T-helper 22 cell (primary cell): ENCODE measurements around the gene ALKBH3.

ENCODE experiments used
- DNase-seq: peaks from one replicate; pipeline ENCODE4 v3.0.0-alpha.2; 2020; ENCODE audit warnings: low read depth

ALKBH3 gene

DNA sequence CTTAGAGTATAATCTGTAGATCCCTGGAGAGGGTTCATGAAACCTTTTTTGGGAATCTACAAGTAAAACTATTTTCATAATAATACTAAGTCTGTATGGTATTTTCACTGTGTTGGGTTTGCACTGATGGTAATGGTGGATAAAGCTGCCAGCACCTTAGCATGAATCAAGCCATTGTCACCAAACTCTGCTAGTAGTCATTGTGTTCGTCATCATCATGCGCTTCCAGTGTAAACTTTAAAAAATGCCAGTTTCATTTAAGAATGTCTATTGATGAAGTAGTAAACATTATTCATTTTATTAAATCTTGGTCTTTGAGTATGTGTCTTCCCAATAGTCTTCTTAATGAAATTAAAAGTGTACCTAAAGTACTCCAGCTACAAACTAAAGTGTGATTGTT, 15.0 kb downstream of the ALKBH3 start:
- no peak for DNase-seq

DNA sequence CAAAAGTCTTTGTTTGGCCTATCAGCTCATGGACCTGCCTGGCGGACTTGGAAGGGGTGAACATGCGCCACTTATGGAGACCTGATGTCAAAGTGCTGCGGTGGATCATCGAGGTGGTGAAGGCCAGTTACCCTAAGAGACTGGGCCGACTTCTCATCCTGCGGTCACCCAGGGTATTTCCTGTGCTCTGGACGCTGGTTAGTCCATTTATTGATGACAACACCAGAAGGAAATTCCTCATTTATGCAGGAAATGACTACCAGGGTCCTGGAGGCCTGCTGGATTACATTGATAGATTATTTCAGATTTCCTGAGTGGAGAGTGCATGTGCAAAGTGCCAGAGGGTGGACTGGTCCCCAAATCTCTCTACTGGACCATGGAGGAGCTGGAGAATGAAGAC, 17.9 kb downstream of the ALKBH3 start:
- DNase-seq: no peak

DNA sequence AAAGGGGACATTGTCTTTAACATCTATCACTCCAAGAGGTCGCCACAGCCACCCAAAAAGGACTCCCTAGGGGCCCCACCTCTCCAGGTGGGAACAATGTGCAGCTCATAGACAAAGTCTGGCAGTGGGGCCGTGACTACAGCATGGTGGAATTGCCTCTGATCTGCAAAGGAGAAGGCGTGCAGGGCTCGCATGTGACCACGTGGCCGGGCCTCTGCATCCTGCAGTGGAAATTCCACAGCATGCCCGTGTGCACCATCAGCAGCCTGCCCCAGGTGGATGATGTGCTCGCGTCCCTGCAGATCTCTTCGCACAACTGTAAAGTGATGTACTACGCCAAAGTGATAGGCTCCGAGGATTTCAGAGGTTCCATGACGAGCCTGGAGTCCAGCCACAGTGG, 18.5 kb downstream of the ALKBH3 start:
- DNase-seq: no peak

DNA sequence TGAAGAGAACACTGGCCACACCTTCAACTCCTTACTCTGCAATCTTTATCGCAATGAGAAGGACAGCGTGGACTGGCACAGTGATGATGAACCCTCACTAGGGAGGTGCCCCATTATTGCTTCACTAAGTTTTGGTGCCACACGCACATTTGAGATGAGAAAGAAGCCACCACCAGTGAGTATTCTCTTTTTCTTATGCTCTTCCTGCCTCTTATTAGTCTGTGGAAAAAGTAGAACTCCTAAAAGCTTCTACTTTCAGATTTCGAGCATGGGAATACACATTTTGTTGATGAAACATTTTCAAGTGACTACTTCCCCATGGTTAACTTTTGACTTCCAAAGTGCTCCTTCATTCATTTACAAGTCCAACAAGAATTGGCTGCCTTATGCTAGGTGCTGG, 20.9 kb downstream of the ALKBH3 start:
- DNase-seq: no peak

DNA sequence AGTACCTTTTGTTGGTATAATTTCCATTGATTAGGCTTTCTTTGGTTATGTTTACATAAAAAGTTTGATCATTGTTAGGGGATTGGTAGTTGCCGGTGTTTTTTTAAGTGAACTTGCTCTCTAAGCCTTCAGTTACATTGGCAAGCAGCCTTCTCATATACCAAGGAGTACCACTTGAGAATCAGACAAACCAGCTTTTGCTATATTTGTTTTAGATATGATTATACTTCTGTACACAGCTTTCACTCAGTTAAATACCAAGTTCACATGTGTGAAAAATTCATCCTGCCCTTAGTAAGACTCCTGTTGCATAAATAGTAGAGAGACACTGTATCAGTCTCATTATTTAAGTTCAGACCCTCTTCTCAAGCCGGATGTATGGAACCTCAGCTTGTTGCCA, 22.4 kb downstream of the ALKBH3 start:
- no peak for DNase-seq

DNA sequence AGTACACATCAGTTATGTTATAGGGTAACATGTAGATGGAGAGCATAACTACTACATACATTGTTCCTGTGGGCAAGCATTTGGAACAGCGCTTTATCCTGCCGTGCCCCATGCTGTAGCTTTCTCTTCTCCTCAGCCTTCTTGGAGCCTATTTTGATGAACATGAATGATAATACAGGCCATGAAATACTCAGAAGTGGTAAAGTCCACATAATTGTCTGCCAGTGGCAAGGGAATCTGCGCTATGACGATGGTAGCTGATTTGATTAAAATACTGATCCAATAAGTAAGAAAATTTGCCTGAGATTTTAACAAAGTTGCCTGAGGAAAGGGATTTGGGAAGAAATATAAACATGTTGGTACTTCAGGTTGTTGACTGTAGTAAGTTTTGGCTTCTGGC, 23.3 kb downstream of the ALKBH3 start:
- no peak for DNase-seq

DNA sequence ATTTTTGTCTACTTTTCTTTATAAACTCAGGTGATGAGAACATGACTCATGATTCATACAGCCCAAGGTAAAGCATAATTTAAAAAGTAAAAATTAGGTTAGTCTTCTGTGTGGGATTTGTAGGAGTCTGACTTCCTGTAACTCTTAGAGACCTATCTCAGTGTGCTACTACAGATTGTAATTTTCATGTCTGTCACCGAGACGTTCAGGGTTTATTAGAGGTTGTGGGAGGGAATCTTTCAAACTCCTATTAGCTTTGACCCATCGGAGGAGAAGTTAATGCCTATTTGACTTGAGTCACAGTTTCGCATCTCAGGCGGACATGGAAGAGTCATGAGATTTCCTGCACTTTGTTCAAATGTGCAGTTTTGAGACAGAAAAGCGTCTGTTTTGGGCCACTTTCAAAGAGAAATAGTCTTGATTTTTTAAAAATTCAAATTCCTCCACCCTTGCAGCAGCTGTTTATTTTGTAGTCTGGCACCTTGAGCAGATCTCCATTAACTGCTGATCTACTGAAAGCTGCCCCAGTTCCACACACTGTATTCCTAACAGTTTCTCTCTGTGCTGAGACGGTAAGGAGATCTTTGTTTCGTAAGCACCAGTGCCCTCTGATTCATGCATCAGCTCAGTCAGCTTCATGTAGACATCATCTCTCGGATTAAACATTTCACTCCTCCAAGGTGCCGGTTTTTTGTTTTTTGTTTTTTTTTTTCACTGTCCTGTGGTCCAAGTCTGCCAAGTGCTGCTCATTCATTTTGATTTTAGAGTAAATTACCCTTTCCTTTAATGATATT, 24.3 kb downstream of the ALKBH3 start:
- no peak for DNase-seq

DNA sequence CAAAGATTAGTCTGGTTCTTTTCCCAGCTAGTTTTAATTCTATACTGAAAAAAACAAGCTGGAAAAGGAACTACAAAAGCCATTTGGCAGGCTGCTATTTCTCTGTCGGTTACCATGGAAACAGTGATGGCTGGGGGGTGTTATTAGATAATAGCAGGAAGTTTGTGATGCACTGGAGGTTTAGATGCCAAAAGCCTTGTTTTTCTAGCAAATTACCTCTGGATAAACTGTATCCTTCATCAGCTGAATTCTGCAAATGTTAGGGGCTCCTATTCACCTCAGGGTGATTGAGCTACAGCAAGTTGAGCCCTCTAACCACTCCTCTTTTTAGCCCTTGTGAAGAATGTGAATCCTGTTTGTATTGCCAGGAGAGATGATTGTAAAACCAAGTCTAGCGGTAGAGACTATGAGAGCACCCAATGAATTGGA, 25.2 kb downstream of the ALKBH3 start:
- DNase-seq: no peak

DNA sequence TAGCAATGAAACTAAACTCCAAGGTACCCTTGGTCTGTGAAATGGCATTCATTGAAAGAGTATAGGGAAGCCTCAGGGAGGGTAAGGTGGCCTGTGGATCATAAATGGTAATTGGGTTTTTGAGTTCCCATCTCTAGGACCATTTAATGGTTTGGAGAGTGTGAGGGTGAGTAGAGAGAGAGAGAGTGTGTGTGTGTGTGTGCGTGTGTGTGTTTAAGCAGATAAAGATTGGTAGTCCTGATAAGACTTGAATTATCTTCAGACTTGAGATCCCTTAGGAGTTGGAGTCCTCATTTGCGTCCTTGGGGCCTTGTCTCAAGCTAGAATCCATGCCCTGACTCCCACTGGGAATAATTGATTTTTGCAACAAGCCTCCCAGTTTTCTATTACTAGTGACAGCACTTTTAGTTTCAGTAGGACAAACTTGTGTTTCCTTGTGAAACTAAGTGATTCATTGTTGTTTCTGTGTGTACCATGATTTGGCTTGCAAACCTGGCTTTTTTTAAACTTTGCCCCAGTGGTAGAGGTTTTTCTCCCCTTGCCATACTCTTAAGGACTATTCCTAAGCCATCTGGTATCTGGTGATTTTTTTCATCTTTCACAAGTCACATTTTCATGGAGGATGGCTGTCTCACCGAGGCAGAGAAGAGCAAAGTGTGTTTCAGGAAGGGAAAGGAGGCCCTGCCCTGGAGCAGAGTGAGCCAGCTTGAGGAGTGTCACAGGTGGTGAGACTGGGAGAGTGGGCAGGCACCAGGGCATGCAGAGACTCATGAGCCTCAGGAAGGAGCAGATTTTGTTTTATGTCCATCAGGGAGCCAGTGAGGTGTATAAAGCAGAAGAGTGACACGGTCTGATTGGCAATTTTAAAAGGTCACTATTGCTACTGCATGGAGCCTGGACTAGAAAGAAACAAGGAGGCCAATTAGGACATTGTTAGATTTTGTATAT, 26.7 kb downstream of the ALKBH3 start:
- DNase-seq: no peak

DNA sequence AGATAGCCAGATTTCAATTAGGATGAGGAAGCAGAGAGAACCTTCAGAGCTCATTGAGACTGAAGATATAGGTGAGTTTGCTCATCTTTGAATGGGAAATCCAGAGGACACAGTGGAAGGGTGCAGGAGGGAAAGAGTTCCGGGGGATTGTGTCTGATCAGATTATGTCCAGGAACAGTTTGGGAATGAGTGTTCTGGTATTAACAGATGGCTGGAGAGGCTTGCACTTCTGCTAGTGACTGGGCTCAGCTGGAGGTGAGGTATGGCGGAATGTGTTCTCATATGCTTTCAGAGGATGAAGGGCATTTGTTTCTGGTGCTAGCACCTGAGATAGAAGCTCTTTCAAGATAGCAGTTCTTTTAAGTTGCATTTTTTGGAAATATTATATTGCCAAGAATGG, 27.6 kb downstream of the ALKBH3 start:
- DNase-seq: no peak

DNA sequence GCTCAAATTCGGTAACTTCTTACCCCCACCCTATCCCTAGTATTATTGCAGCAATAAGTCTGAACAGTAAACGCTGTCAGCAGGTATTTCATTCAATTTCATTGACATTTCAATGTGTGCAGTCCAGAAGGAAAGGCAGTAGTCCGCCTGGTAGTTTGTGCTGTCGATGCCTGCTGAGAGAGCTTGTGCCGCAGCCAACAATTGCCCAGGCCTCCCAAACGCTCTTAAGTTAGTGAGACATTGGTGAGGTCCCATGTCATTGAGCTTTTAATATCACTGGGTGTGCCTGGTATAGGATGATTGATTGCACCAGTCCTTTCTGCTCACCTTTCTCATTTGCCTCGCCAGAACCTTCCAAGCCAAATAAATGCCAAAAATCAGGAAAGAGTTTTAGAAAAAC, 28.1 kb downstream of the ALKBH3 start:
- DNase-seq: no peak

DNA sequence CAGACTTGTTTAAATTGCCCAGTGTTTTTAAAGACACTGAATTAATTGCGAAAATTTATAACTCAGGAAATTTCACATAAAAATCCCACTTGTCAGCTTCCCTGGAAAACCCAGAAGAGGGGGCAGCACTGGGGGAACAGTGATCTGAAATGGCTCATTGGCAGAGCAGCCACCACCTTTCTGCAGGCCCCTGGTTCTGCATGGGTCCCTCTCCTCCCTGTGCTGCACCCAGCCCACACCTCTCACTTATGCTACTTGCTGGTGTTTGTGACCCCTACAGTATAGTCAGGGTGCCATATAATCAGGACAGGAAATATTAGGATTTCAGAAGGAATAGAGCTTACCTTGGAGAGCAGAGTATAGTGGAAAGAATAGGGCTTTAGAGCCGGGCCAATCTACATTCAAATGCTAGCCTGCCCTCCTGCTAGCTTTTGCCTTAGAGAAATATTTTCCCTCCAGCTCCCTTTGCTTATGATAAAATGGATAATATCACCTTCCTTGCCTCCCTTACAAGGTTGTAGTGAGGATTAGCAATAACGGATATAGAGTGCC, 33.3 kb downstream of the ALKBH3 start:
- no peak for DNase-seq

DNA sequence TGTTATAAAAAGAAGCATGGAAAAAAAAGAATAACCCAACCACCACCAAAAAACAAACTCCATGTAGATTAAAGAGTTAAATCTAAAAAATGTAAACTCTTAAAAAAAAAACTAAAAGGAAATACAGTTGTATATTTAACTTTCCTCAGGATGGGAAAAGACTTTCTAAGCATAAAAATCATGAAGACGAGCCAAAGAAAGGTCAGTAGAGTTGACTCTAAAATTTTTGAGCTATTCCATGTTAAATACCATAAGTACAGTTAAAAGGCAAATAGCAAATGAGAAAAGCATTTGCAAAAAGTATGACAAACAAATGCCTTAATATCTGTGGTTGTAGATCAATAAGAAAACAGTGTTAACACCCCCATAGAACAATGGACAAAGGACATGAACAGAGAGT, 33.8 kb downstream of the ALKBH3 start:
- no peak for DNase-seq

DNA sequence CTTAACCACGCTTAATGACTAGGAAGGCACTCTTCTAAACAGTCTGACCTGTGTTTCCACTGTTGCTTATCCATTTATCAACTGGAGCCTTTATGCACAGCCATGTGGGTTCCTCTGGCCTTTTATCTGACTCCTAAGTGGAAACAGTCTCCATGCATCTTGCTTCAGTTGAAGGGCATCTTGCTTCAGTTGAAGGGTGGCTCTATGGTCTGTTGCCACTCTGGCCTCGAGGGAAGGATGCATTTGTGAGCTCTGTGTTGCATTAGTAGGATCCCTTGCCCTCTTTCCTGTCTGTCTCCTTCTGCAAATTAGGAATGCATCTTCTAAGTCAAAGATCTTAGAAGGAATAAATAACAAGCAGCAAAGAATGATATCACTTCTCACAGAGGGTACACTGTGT, 36.0 kb downstream of the ALKBH3 start:
- DNase-seq: no peak

DNA sequence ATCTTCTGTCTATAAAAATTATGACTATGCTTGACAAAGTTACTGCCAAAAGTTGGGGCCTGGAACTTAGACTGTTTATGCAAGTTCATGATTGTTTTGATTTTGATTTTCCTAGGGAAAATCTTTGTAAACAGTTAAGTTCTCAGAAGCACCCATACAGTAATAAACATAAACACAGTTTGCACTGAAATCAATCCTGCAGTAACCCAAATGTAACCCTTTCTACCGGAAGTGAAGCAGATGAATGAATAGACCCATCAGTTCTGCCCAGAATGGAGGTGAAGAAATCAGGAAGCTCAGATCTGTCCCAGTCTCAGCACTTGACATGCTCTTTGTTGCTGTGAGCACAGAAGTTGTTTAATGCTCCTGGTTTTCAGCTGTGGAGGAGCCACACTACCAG, 37.2 kb downstream of the ALKBH3 start:
- no peak for DNase-seq

DNA sequence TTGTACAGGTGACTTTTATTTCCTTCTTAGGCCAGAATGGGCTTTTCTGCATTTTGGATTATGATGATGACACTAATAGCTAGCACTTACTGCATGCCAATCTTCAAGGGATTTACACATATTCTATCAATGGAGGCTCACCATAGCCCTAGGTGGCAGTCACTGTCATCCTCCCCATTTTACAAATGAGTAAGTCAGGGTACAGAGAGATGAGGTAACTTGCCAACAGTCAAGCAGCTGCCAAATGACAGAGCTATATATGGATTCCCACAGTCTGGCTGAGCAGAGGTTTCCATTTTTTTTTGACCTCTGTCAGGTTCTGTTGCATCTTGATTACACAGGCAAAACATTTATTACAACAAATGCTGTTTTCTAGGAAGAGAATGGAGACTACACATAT, 38.0 kb downstream of the ALKBH3 start:
- no peak for DNase-seq

DNA sequence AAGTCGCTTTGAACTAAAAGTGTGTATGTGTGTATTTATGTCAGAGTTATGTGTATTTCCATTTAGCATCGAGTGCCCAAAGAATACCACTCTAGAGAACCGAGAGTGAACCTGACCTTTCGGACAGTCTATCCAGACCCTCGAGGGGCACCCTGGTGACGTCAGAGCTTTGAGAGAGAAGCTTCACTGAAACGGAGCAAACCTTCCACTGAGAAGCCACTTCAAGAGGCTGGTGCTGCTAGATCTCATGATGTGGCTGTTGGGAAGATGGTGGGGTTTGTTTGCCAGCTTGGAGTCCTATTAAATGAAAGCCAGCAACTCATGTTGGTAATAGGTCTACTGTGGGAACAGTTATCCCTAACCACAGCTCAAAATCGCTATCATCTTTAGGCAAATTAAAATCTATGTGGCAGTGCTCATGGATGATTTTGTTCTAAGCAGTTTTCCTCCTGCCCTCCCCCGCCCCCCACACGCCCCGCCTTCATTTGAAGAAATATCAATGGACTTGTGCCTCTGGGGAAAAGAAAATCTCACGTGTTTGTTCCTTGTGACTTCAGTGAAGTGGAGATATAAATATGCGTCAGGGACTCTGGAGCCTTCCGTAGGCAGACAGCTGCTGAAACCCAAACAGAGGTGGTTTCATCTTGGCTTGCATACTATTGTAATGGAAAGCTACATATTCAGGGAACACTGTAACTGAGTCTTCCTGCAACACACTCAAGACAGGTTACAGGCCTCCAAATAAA, 39.4 kb downstream of the ALKBH3 start:
- DNase-seq: no peak

DNA sequence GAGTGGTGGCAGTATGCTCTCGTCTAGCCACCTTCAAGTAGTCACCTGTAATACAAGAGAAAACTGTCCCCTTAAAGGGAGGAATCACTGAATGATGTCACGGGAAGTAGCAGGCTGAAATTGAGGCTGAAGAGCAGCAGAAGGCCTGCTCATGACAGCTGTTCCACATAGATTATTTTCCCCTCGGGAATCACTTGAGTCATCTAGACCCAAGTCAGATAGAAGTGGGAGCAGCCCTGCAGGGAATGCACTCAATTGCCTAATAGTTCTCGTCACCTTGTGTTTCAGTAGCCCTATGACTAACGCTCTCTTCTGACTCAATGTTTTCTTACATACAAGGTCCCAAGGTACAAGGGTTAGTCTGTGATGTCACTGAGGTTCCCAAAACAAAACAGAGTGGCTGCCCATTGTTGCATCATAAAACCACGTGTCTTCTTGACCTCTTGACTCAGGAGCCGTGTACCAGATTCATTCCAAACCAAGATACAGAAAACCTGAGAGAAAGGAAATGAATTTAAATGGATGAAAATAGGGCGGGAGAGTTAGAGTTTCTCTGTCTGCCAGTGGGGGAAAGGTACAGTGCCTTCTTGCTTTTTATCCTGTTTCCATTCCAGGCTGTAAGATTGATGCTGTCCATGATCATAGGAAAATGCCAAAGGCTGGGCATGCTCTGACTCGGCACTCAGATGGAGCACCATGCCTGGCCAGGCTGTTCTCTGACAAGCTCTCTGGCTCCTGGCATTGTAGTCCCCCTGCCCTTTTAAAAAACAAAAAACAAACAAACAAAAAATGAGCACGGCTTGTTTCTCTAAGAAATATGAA, 40.2 kb downstream of the ALKBH3 start:
- no peak for DNase-seq

DNA sequence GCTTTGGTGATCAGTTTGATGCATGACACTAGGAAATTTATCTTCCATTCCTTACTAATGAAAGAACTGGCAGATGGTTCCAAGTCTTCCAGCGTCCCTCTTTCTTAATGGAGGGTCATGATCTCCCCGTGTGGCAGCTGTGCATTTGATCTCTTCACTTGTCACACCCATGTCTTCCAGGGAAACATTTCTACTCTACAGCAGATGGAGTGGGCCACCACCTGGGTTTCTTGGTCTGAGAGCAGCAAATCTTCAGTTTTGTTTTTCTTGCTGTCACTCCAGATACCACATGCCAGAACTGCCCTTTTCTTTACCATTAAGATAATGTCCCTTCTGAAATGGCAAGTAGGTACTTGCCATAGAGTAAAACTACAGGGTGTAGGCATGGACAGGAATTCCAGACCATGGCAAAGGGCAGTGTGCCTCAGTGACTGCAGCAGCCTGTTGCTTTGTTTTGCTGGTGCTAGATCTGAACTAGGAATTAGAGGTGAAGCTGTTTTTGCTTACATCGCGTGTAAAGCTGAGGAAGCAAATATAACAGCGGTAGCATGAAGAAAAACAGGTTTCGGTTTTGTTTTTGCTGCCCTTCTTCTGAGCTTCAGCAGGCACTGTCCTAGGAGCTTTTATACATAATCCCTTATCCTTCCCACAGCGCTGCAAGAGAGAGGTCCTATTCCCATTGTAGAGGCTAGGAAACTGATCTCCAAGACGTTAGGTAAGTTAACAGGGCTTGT, 41.1 kb downstream of the ALKBH3 start:
- no peak for DNase-seq

DNA sequence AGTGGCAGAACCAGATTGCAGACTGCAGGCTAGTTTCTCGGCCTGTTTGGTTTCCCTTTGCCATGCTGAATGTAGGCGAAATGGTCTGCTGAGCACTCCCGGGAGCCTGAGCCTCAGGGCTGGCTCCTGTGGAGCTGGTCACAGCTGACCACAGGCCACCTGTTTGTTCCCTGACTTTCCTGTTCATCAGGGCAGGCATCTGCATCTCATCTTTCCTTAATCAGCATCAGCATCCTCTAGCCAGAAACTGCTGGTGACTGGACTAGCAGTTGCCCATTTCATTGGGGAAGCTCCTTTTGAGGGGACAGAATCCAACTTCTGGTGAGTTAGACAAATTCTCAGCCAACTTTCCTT, 41.6 kb downstream of the ALKBH3 start:
- DNase-seq: no peak
